ENCODE measurements around the gene SLC6A17.

DNA sequence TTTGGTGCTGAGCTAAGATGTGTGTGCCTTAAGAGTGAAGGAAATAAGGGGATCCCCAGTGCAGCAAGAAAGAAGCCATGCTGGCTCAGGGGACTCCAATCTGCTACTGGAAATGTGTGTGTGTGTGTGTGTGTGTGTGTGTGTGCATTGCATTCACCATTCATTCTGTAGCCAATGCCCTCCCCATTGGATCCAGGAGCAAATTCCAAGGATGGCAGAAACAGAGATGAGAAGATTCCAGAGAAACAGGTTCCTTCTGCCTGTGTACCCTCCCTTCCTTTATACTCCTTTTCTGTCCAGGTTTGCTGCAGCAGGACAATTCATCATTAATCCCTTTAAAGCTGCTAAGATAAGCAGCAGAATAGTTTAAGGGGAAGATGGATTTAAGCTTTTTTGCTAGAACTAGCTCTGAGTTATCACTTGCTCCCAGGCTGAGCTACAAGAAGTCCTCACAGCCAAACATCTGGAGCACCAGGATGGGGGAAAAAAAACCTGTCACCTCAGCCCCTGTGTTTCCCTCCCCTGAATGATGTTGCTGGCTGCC, 3.2 kb downstream of the SLC6A17 start:
- TF ChIP-seq EZH2phosphoT487 (IDR thresholded peaks at IDR 0.05; ENCODE audit: low read depth) (no peak), CTCF (IDR thresholded peaks at IDR 0.05; ENCODE audit: low read depth, low read length) (no peak)
